Stomach (tissue), 9 donors: ENCODE results near the gene DGCR2. TPM values are rescaled to one million over a fixed set of nuclear protein-coding genes. Genes with fewer than 3 reads are reported as not detected.
"Not testable (repeated sequence)": the region's sequence is repeated elsewhere in the genome, so short reads cannot be mapped to it uniquely, and the experiment has no call there.

Experiments
- DNase-seq, 2 donors: peaks; one replicate each; pipeline versions ENCODE4 v3.0.0 to v3.0.0-alpha.2; 2013 to 2019
- H3K27ac ChIP-seq, 5 donors: fragments of 200-600 bp in 4 of 5; sonication (generic) in 4 of 5; one replicate each; pipeline ENCODE4 v1.5.1; 2013 to 2019; ENCODE audit warnings: mild to moderate bottlenecking in 1 of 5, moderate library complexity in 1 of 5
- H3K27me3 ChIP-seq, 3 donors: fragments of 200-600 bp; sonication (generic); one replicate each; pipeline ENCODE4 v1.5.1; 2017 to 2019; ENCODE audit warnings: mixed run types in 1 of 3
- H3K36me3 ChIP-seq, 4 donors: fragments of 200-600 bp; sonication (generic); 1 replicate in 3 of 4; 2 replicates in 1 of 4; pipeline ENCODE4 v1.5.1; 2016 to 2019
- H3K4me1 ChIP-seq, 4 donors: fragments of 200-600 bp; sonication (generic); one replicate each; pipeline ENCODE4 v1.5.1; 2016 to 2019
- H3K4me3 ChIP-seq, 4 donors: fragments of 200-600 bp; sonication (generic) in 3 of 4; one replicate each; pipeline ENCODE4 v1.5.1; 2016 to 2019; ENCODE audit warnings: mild to moderate bottlenecking in 1 of 4
- H3K9me3 ChIP-seq, 4 donors: fragments of 200-600 bp; sonication (generic); one replicate each; pipeline ENCODE4 v1.5.1; 2016 to 2019
- WGBS, 5 donors: extraction: QIAGEN DNeasy Blood & Tissue Kit in 3 of 5; methylation state at CpG; one replicate each; pipeline versions ENCODE4 v1.1.5 to v1.1.7; 2013 to 2018; 5-methylcytosine and 5-hydroxymethylcytosine counted together
- intact Hi-C: fragments of 100-400 bp; cut with DNase I; formaldehyde crosslinking; loops from one replicate; pipeline ENCODE4 v1.15.1; 2023; ENCODE audit warnings: low total_unique reads
- polyA plus RNA-seq, 3 donors: library from polyadenylated mRNA; stranded (reverse); fragments of 200-250 nt; gene quantifications; one replicate each; pipeline ENCODE4 v1.2.3, GENCODE V29; 2013
- total RNA-seq, 5 donors: library from RNA; depleted of rRNA; stranded (reverse); fragments of >200 nt; gene quantifications; one replicate each; pipeline versions ENCODE4 v1.1.0 to v1.2.3, GENCODE V29; 2014 to 2016
- donor health status: healthy with polysubstance abuse.
- donor health status: Bipolar disorder and iron deficiency.
- donor health status: healthy.

DGCR2 gene
- total and polyA plus RNA-seq, 8 donors = 5.0 to 75.3 (median 35.6) TPM

DNA sequence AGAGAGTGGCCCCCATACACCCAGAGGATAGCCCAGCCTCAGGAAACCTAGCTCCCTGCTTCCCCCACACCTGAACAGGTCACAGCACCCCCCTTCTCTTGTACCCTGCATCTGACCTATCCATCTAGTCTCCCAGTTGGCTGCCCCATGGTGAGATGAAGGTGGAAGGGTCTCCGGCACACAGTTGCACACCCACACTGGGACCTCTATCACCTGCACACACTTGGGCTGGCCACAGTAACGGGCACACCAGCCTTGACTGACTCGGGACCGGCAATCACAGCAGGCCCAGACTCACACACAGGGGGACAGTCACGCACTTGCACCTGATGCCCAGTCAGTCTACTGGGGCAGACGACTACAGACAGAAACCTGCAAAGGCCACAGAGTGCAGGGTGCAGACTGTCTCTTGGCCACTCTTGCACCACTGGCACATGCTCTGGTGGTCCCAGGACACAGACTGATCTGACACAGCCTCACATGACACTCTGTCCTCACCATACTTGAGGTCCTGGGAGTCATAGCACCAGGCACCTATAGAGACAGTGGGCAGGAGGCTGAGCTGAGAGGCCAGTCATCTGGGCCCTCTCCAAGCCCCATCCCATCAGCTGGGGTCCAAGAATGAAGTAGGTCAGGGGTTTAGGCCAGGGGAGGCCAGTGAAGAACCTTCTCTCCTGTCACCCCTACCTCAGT, 88.0 kb downstream of the DGCR2 start:
- DNase-seq, H3K4me3 ChIP-seq, H3K9me3 ChIP-seq, H3K27ac ChIP-seq, intact Hi-C loops, H3K4me1 ChIP-seq: not testable (repeated sequence)
- H3K27me3 ChIP-seq = peaks cover 3 to 24% (median 14%) of the 10 kb centered on the region in 3 donors
- H3K36me3 ChIP-seq = peaks cover 19 to 26% (median 22%) of the 10 kb centered on the region in 4 donors
- WGBS, 5 donors = 80 to 86% (median 82%) methylated on average over 3 to 5 of the region's 6 CpGs; no CpG with 5 or more reads in 2 of the 5 donors

- H3K9me3 ChIP-seq, H3K27ac ChIP-seq, intact Hi-C loops, DNase-seq, H3K4me3 ChIP-seq: not testable (repeated sequence)
- H3K27me3 ChIP-seq = peaks cover 3 to 30% (median 16%) of the 10 kb centered on the region in 3 donors
- H3K36me3 ChIP-seq = peaks cover 14 to 19% (median 16%) of the 10 kb centered on the region in 4 donors
- 50 to 69% (median 60%) methylated on average over 2 to 5 of the region's 5 CpGs; no CpG with 5 or more reads in 1 of the 5 donors for WGBS, 5 donors
- peaks cover 0 to 12% (median 5%) of the 10 kb centered on the region in 4 donors for H3K4me1 ChIP-seq
Measured at GRCh38 chr22:19033568-19033905, 88.7 kb downstream of the DGCR2 start.

- intact Hi-C loops, H3K9me3 ChIP-seq, DNase-seq, H3K4me3 ChIP-seq, H3K27ac ChIP-seq: not testable (repeated sequence)
- 65 to 77% (median 73%) methylated on average over 4 to 14 of the region's 14 CpGs for WGBS, 5 donors
- H3K27me3 ChIP-seq = peaks cover 3 to 35% (median 16%) of the 10 kb centered on the region in 3 donors
- H3K36me3 ChIP-seq = peaks cover 9 to 14% (median 11%) of the 10 kb centered on the region in 4 donors
- H3K4me1 ChIP-seq = peaks cover 0 to 12% (median 5%) of the 10 kb centered on the region in 4 donors
Measured at GRCh38 chr22:19032898-19033567, 89.2 kb downstream of the DGCR2 start.

- H3K27ac ChIP-seq, DNase-seq, H3K36me3 ChIP-seq, intact Hi-C loops, H3K4me3 ChIP-seq, H3K9me3 ChIP-seq: not testable (repeated sequence)
- 75 to 86% (median 83%) methylated on average over 18 to 23 of the region's 31 CpGs for WGBS, 5 donors
- Histone ChIP-seq H3K4me1 (peaks cover 0 to 12% (median 5%) of the 10 kb centered on the region in 4 donors), H3K27me3 (peaks cover 3 to 43% (median 20%) of the 10 kb centered on the region in 3 donors)
Measured at GRCh38 chr22:19032156-19032785, 89.9 kb downstream of the DGCR2 start.

DNA sequence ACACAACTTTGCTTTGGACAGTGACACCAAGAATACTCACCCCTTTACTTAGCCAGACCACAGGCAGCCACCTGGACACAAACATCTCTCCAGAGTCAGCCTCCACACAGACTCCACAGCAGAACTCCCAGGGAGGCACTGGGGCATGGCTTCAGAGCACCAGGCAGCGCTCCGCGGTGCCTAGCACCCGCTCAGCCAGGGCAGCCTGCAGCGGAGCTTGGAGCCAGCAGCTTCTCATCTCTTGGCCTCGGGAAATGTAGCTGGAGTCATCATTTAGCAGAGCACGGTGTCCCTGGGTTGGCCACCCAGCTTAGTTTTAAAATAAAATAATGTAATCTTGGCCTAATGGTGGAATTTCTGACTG, 91.3 kb downstream of the DGCR2 start:
- DNase-seq, H3K4me3 ChIP-seq, H3K27ac ChIP-seq, H3K36me3 ChIP-seq, H3K9me3 ChIP-seq, intact Hi-C loops: not testable (repeated sequence)
- Histone ChIP-seq H3K27me3 (peaks cover 3 to 48% (median 20%) of the 10 kb centered on the region in 3 donors), H3K4me1 (peaks cover 0 to 12% (median 5%) of the 10 kb centered on the region in 4 donors)
- 82 to 94% (median 87%) methylated on average over 5 to 7 of the region's 7 CpGs; no CpG with 5 or more reads in 1 of the 5 donors for WGBS, 5 donors

- H3K4me3 ChIP-seq, intact Hi-C loops, DNase-seq, H3K27ac ChIP-seq, H3K36me3 ChIP-seq, H3K9me3 ChIP-seq: not testable (repeated sequence)
- 36 to 48% (median 44%) methylated on average over 9 to 20 of the region's 21 CpGs for WGBS, 5 donors
- H3K27me3 ChIP-seq = peaks cover 3 to 48% (median 20%) of the 10 kb centered on the region in 3 donors
- H3K4me1 ChIP-seq = peaks cover 0 to 11% (median 5%) of the 10 kb centered on the region in 4 donors
Measured at GRCh38 chr22:19030226-19030888, 91.9 kb downstream of the DGCR2 start.

DNA sequence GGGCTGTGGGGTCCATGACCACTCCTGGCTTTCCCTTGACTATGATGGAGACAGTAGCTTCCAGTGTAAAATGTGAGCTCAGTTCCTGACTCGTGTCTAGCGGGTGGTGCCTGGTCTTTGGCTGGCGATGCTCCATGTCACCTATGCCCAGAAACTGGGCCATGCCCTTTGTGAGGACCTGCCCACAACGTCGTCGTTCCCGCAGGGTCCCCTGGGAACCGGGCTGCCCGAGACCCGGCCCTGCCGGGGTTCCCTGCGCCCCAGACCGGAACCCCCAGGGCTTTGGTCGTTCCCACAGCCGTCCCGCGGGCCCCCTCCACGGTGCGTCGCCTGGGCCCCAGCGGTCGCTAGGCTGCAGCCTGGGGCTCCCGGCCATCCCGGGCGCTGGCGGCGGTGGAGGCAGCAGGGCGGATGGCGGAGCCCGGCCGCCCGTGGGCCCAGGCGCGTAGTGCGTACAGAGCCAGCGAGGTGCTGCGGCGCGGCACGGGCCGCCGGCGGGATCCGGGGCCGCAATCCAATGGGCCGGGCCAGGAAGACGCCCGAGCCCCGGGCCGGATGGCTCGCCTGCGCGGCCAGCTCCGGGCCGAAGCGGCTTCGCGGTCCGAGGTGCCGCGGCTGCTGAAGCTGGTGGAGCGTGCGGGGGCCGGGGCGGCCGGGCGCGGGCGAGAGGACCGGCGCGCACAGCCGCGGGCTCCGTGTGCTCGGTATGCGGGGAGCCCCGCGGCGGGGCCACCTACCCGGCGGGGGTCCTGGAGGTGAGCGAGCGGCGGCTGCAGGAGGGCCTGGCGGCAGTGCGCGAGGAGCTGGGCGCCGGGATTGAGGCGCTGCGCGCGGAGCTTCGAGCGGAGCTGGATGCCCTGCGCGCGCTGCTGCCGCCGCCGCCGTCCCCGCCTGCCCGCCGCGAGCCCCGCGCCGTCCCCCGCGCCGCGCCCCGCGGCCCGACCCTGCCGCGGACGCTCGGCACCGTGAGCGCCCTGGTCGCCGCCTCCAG, 92.8 kb downstream of the DGCR2 start:
- intact Hi-C loops, H3K4me1 ChIP-seq, H3K27ac ChIP-seq, H3K4me3 ChIP-seq, H3K36me3 ChIP-seq, H3K9me3 ChIP-seq, DNase-seq: not testable (repeated sequence)
- peaks cover 3 to 56% (median 20%) of the 10 kb centered on the region in 3 donors for H3K27me3 ChIP-seq
- 6 to 11% (median 8%) methylated on average over 30 to 92 of the region's 125 CpGs for WGBS, 5 donors

DNA sequence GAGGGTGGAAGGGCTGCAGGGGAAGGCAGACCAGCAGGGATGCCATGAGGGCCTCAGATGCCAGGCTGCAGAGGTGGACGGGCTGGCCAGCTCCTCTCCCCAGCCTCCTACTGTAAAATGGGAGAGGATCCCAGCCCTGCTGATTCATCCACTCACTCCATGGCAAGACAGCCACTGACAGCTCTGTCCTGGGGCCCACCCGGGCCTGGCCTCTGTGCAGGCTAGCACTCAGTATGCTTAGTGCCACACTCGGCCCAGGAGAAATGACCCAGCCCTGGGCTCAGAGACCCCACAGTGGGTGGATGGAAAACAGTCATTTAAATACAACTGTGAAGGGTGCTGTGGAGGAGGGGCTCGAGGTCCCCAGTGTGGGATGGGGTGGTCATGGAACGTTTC, 94.2 kb downstream of the DGCR2 start:
- H3K27me3 ChIP-seq = peaks cover 3 to 70% (median 20%) of the 10 kb centered on the region in 3 donors
- intact Hi-C loops, H3K27ac ChIP-seq, H3K9me3 ChIP-seq, H3K4me1 ChIP-seq, DNase-seq, H3K36me3 ChIP-seq, H3K4me3 ChIP-seq: not testable (repeated sequence)
- WGBS, 5 donors = 44 to 62% (median 59%) methylated on average over 2 to 4 of the region's 5 CpGs

GRCh38 chr22:19027371-19028059, 94.7 kb downstream of the DGCR2 start:
- WGBS, 5 donors = 42 to 61% (median 51%) methylated on average over 4 to 7 of the region's 8 CpGs
- H3K4me1 ChIP-seq, DNase-seq, H3K27ac ChIP-seq, H3K9me3 ChIP-seq, H3K4me3 ChIP-seq, intact Hi-C loops, H3K36me3 ChIP-seq: not testable (repeated sequence)
- H3K27me3 ChIP-seq = peaks cover 3 to 73% (median 20%) of the 10 kb centered on the region in 3 donors

DNA sequence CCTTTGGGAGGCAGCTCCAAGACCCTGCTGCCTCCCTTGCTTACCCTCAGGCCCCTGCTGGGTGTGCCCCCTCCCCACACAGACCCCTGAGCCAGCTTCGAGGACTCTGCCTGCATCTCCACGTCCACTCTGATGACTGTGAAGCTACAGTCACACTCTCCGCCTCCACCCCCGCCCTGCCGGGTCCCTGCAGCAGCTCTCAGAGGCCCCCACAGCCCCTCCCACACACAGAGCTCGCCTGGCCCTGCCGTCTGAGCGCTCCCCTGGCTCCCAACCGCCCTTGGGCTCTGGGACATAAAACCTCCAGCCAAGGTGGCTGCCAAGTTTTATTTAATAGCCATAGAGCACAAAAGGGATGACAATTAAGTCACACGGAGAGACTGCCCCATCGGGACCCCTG, 96.1 kb downstream of the DGCR2 start:
- H3K9me3 ChIP-seq, H3K4me3 ChIP-seq, H3K27ac ChIP-seq, H3K4me1 ChIP-seq, intact Hi-C loops, DNase-seq, H3K36me3 ChIP-seq: not testable (repeated sequence)
- peaks cover 3 to 80% (median 16%) of the 10 kb centered on the region in 3 donors for H3K27me3 ChIP-seq
- 24 to 40% methylated on average over 2 to 4 of the region's 11 CpGs; no CpG with 5 or more reads in 3 of the 5 donors for WGBS, 5 donors
